ENCODE measurements around the gene CBX8. TPM values are rescaled to one million over a fixed set of nuclear protein-coding genes. Genes with fewer than 3 reads are reported as not detected.

The CBX8 gene
- total and polyA plus RNA-seq, 2 of the 13 experiments (the other 11 are each of a cell fraction or from before 2014, with no cell fraction given) = 0.34 to 12.6 TPM

DNA sequence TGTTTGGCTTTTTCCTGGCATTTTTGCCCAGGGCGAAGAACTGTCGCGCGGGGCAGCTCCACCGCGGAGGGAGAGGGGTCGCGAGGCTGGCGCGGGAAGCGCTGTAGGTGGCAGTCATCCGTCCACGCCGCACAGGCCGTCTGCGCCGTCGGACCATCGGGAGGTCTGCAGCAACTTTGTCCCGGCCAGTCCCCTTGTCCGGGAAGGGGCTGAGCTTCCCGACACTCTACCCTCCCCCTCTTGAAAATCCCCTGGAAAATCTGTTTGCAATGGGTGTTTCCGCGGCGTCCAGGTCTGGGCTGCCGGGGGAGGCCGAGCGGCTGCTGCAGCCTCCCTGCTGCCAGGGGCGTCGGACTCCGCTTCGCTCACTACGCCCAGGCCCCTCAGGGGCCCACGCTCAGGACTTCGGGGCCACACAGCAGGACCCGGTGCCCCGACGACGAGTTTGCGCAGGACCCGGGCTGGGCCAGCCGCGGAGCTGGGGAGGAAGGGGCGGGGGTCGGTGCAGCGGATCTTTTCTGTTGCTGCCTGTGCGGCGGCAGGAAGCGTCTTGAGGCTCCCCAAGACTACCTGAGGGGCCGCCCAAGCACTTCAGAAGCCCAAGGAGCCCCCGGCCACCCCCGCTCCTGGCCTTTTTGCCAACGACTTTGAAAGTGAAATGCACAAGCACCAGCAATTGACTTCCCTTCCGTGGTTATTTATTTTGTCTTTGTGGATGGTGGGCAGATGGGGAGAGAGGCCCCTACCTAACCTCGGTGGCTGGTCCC is 44.7 kb upstream of the CBX8 start (continued):
- TF ChIP-seq, protein P1, sequence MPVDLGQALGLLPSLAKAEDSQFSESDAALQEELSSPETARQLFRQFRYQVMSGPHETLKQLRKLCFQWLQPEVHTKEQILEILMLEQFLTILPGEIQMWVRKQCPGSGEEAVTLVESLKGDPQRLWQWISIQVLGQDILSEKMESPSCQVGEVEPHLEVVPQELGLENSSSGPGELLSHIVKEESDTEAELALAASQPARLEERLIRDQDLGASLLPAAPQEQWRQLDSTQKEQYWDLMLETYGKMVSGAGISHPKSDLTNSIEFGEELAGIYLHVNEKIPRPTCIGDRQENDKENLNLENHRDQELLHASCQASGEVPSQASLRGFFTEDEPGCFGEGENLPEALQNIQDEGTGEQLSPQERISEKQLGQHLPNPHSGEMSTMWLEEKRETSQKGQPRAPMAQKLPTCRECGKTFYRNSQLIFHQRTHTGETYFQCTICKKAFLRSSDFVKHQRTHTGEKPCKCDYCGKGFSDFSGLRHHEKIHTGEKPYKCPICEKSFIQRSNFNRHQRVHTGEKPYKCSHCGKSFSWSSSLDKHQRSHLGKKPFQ (CRISPR knock-in tag; IDR thresholded peaks at IDR 0.05; ENCODE audit: insufficient replicate concordance) = no peak
- no peak for TF ChIP-seq CHCHD3 (CRISPR knock-in tag; IDR thresholded peaks at IDR 0.05)
- 0 out of 2 replicates have a peak, but pooled peaks have one; percentile 13 for TF ChIP-seq NFKB2 (CRISPR knock-in tag; IDR thresholded peaks at IDR 0.05; ENCODE audit: borderline replicate concordance)
- no peak for TF ChIP-seq ZSCAN12 (CRISPR knock-in tag; IDR thresholded peaks at IDR 0.05)
- TF ChIP-seq SATB2 (CRISPR knock-in tag; IDR thresholded peaks at IDR 0.05) = no peak
- TF ChIP-seq ZNF446 (CRISPR knock-in tag; IDR thresholded peaks at IDR 0.05) = no peak
- TF ChIP-seq PRPF4 (IDR thresholded peaks at IDR 0.05; ENCODE audit: low read depth, low read length, poor library complexity, severe bottlenecking) = peak; percentile 13
- no peak for TF ChIP-seq SAFB2 (CRISPR knock-in tag; IDR thresholded peaks at IDR 0.05; ENCODE audit: borderline replicate concordance, low read depth)
- TF ChIP-seq ZFY (CRISPR knock-in tag; IDR thresholded peaks at IDR 0.05) = no peak
- TF ChIP-seq PAX8 (CRISPR knock-in tag; IDR thresholded peaks at IDR 0.05; ENCODE audit: borderline replicate concordance) = no peak
- TF ChIP-seq, protein P2, sequence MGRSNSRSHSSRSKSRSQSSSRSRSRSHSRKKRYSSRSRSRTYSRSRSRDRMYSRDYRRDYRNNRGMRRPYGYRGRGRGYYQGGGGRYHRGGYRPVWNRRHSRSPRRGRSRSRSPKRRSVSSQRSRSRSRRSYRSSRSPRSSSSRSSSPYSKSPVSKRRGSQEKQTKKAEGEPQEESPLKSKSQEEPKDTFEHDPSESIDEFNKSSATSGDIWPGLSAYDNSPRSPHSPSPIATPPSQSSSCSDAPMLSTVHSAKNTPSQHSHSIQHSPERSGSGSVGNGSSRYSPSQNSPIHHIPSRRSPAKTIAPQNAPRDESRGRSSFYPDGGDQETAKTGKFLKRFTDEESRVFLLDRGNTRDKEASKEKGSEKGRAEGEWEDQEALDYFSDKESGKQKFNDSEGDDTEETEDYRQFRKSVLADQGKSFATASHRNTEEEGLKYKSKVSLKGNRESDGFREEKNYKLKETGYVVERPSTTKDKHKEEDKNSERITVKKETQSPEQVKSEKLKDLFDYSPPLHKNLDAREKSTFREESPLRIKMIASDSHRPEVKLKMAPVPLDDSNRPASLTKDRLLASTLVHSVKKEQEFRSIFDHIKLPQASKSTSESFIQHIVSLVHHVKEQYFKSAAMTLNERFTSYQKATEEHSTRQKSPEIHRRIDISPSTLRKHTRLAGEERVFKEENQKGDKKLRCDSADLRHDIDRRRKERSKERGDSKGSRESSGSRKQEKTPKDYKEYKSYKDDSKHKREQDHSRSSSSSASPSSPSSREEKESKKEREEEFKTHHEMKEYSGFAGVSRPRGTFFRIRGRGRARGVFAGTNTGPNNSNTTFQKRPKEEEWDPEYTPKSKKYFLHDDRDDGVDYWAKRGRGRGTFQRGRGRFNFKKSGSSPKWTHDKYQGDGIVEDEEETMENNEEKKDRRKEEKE (IDR thresholded peaks at IDR 0.05) = no peak
- TF ChIP-seq, protein P3, sequence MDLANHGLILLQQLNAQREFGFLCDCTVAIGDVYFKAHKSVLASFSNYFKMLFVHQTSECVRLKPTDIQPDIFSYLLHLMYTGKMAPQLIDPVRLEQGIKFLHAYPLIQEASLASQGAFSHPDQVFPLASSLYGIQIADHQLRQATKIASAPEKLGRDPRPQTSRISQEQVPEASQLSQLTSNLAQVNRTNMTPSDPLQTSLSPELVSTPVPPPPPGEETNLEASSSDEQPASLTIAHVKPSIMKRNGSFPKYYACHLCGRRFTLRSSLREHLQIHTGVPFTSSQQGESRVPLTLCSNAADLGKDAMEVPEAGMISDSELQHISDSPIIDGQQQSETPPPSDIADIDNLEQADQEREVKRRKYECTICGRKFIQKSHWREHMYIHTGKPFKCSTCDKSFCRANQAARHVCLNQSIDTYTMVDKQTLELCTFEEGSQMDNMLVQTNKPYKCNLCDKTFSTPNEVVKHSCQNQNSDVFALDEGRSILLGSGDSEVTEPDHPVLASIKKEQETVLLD (CRISPR knock-in tag; IDR thresholded peaks at IDR 0.05; ENCODE audit: low read depth) = no peak
- no peak for TF ChIP-seq ZNF510 (CRISPR knock-in tag; IDR thresholded peaks at IDR 0.05; ENCODE audit: low read depth)
- no peak; the same call in 1 of the 2 replicates for TF ChIP-seq ZSCAN25 (CRISPR knock-in tag; IDR thresholded peaks at IDR 0.05)
- TF ChIP-seq ZNF160 (CRISPR knock-in tag; IDR thresholded peaks at IDR 0.05) = no peak
- TF ChIP-seq NR2F6 (IDR thresholded peaks at IDR 0.05) = no peak
- TF ChIP-seq NR2F6 (CRISPR knock-in tag; IDR thresholded peaks at IDR 0.05) = no peak; the same call in 1 of the 2 replicates
- TF ChIP-seq, protein P4, sequence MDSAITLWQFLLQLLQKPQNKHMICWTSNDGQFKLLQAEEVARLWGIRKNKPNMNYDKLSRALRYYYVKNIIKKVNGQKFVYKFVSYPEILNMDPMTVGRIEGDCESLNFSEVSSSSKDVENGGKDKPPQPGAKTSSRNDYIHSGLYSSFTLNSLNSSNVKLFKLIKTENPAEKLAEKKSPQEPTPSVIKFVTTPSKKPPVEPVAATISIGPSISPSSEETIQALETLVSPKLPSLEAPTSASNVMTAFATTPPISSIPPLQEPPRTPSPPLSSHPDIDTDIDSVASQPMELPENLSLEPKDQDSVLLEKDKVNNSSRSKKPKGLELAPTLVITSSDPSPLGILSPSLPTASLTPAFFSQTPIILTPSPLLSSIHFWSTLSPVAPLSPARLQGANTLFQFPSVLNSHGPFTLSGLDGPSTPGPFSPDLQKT (CRISPR knock-in tag; IDR thresholded peaks at IDR 0.05; ENCODE audit: borderline replicate concordance) = no peak
- no peak for TF ChIP-seq MAFK (conservative IDR thresholded peaks at IDR 0.05 in 1 of 2, IDR thresholded peaks at IDR 0.05 in 1 of 2; ENCODE audit: low read length in 2 of 2)
- peak; percentile 43; the same call in 1 of the 2 replicates for TF ChIP-seq SOX5 (CRISPR knock-in tag; IDR thresholded peaks at IDR 0.05; ENCODE audit: borderline replicate concordance)
- no peak for TF ChIP-seq RFX3 (CRISPR knock-in tag; IDR thresholded peaks at IDR 0.05)
- TF ChIP-seq ZEB1 (IDR thresholded peaks at IDR 0.05; ENCODE audit: insufficient replicate concordance, low read depth) = no peak

Measured in HepG2 (cell line).